Fibroblast of lung (primary cell): Measurements from ENCODE around the gene SRSF3. TPM values are rescaled to one million over a fixed set of nuclear protein-coding genes. Genes with fewer than 3 reads are reported as not detected.

ENCODE experiments used
- DNase-seq, 2 donors: peaks; one replicate each; pipeline versions ENCODE4 v3.0.0 to v3.0.0-alpha.2; 2010; ENCODE audit warnings: low read depth in 2 of 2
- H2AFZ ChIP-seq: 2 replicates; pipeline ENCODE4 v1.5.1; 2012; ENCODE audit warnings: low read length, control low read depth, inconsistent platforms
- H3K27ac ChIP-seq: 2 replicates; pipeline ENCODE4 v1.5.1; 2011; ENCODE audit warnings: low read length, control low read depth; ENCODE audit not compliant: insufficient read depth
- H3K27me3 ChIP-seq: 2 replicates; pipeline ENCODE4 v1.5.1; 2011; ENCODE audit warnings: mild to moderate bottlenecking, low read length; ENCODE audit not compliant: control insufficient read depth, insufficient read depth
- H3K36me3 ChIP-seq: 2 replicates; pipeline ENCODE4 v1.5.1; 2011; ENCODE audit warnings: low read length; ENCODE audit not compliant: control insufficient read depth, insufficient read depth
- H3K4me1 ChIP-seq: 2 replicates; pipeline ENCODE4 v1.5.1; 2011; ENCODE audit warnings: low read length; ENCODE audit not compliant: control insufficient read depth, insufficient read depth; ENCODE audit errors: extremely low read depth
- H3K4me2 ChIP-seq: 2 replicates; pipeline ENCODE4 v1.5.1; 2011; ENCODE audit warnings: low read length, control low read depth; ENCODE audit not compliant: insufficient read depth; ENCODE audit errors: extremely low read depth
- H3K4me3 ChIP-seq, 4 experiments: fragments of 200-600 bp in 1 of 4; sonication (generic) in 1 of 4; replicated peaks in 1 of 4; 2 replicates each; pipeline ENCODE4 v1.5.1; 2011 to 2016; ENCODE audit warnings: low read length in 4 of 4, low read depth in 3 of 4, mild to moderate bottlenecking in 3 of 4, control low read depth in 2 of 4, inconsistent platforms in 1 of 4, mixed read lengths in 1 of 4; ENCODE audit not compliant: insufficient read depth in 1 of 4; ENCODE audit errors: control extremely low read depth in 1 of 4
- H3K79me2 ChIP-seq: 2 replicates; pipeline ENCODE4 v1.5.1; 2012; ENCODE audit warnings: mild to moderate bottlenecking, low read length, inconsistent platforms; ENCODE audit not compliant: control insufficient read depth, insufficient read depth
- H3K9ac ChIP-seq: 2 replicates; pipeline ENCODE4 v1.5.1; 2011; ENCODE audit warnings: mild to moderate bottlenecking, low read length, control low read depth; ENCODE audit not compliant: insufficient read depth
- H3K9me3 ChIP-seq: 2 replicates; pipeline ENCODE4 v1.5.1; 2012; ENCODE audit warnings: low read depth, low read length; ENCODE audit not compliant: control insufficient read depth, insufficient read depth
- H4K20me1 ChIP-seq: 2 replicates; pipeline ENCODE4 v1.5.1; 2011; ENCODE audit warnings: low read length; ENCODE audit not compliant: control insufficient read depth, insufficient read depth; ENCODE audit errors: extremely low read depth
- CTCF ChIP-seq, 2 donors: IDR thresholded peaks in 1 of 2; conservative IDR thresholded peaks in 1 of 2; 1 replicate in 1 of 2; 2 replicates in 1 of 2; pipeline ENCODE4 v1.5.1; 2011 to 2012; ENCODE audit warnings: low read length in 2 of 2, control low read depth in 1 of 2, inconsistent platforms in 1 of 2, low read depth in 1 of 2, mild to moderate bottlenecking in 1 of 2
- EZH2 ChIP-seq: IDR thresholded peaks from 2 replicates; pipeline ENCODE4 v1.5.1; 2012; ENCODE audit warnings: low read length, control low read depth, mild to moderate bottlenecking; ENCODE audit errors: missing control alignments
- polyA plus RNA-seq, 2 donors: library from polyadenylated mRNA; depleted of rRNA in 1 of 2; stranded (reverse) in 1 of 2; unstranded in 1 of 2; fragments of >200 nt; gene quantifications; 2 replicates each; pipeline ENCODE4 v1.2.1, GENCODE V29; 2011 to 2012; ENCODE audit warnings: missing spikeins in 1 of 2
- total RNA-seq: library from RNA; depleted of rRNA; stranded (reverse); fragments of >200 nt; gene quantifications from 2 replicates; pipeline ENCODE4 v1.2.1, GENCODE V29; 2014

The SRSF3 gene
- total and polyA plus RNA-seq, 2 donors (not counting 1 experiment from before 2014, with no cell fraction given): 191 to 435 TPM

- Histone ChIP-seq H3K4me1 (peaks cover 21% of the 10 kb centered on the region), H3K27ac (no peak overlapping the region)
Measured at GRCh38 chr6:36603222-36604089, 9.3 kb downstream of the SRSF3 start.

GRCh38 chr6:36604090-36605060 is 10.2 kb downstream of the SRSF3 start:
- Histone ChIP-seq H2AFZ (no peak overlapping the region), H3K4me3 (no peak overlapping the region), H3K36me3 (peaks cover 27% of the 10 kb centered on the region), H4K20me1 (peaks cover 15% of the 10 kb centered on the region), H3K79me2 (peaks cover 72% of the 10 kb centered on the region), H3K4me2 (no peak overlapping the region), H3K27me3 (no peaks in the 10 kb centered on the region), H3K27ac (no peak overlapping the region), H3K9ac (no peak overlapping the region), H3K4me1 (peaks cover 16% of the 10 kb centered on the region), H3K9me3 (no peaks in the 10 kb centered on the region)
- no peak for TF ChIP-seq CTCF (conservative IDR thresholded peaks at IDR 0.05 in 1 of 2, IDR thresholded peaks at IDR 0.05 in 1 of 2; ENCODE audit: low read depth in 1 of 2, low read length in 2 of 2)
- no peak for TF ChIP-seq EZH2
- DNase-seq: no peak

More at GRCh38 chr6:36603222-36604089, 9.3 kb downstream of the SRSF3 start:
- Histone ChIP-seq H3K9ac (no peak overlapping the region), H2AFZ (no peak overlapping the region), H3K9me3 (no peaks in the 10 kb centered on the region), H3K4me3 (no peak overlapping the region), H4K20me1 (peaks cover 21% of the 10 kb centered on the region), H3K36me3 (peaks cover 34% of the 10 kb centered on the region), H3K27me3 (no peaks in the 10 kb centered on the region), H3K79me2 (peaks cover 81% of the 10 kb centered on the region), H3K4me2 (no peak overlapping the region)
- no peak for DNase-seq
- TF ChIP-seq EZH2 (no peak), CTCF (conservative IDR thresholded peaks at IDR 0.05 in 1 of 2, IDR thresholded peaks at IDR 0.05 in 1 of 2; ENCODE audit: low read depth in 1 of 2, low read length in 2 of 2) (no peak)

DNA sequence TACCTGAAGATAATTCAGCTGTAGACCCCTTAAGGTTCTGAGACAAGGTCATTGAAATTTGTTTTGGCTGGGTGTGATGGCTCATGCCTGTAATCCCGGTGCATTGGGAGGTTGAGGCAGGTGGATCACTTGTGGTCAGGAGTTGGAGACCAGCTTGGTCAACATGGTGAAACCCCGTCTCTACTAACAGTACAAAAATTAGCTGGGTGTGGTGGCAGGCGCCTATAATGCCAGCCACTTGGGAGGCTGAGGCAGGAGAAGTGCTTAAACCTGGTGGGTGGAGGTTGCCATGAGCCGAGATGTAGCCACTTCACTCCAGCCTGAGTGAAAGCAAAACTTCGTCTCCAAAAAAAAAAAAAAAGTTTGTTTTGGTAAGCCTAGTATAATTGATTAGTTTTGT is 11.0 kb downstream of the SRSF3 start:
- Histone ChIP-seq H3K79me2 (peaks cover 66% of the 10 kb centered on the region), H3K4me1 (peaks cover 9% of the 10 kb centered on the region), H2AFZ (no peak overlapping the region), H3K9me3 (no peaks in the 10 kb centered on the region), H3K27ac (no peak overlapping the region), H3K9ac (no peak overlapping the region), H4K20me1 (peaks cover 10% of the 10 kb centered on the region), H3K4me2 (no peak overlapping the region), H3K36me3 (peaks cover 21% of the 10 kb centered on the region), H3K4me3 (no peak overlapping the region), H3K27me3 (no peaks in the 10 kb centered on the region)
- no peak for DNase-seq
- TF ChIP-seq CTCF (conservative IDR thresholded peaks at IDR 0.05 in 1 of 2, IDR thresholded peaks at IDR 0.05 in 1 of 2; ENCODE audit: low read depth in 1 of 2, low read length in 2 of 2): no peak
- TF ChIP-seq EZH2: no peak
